ENCODE measurements around the gene GPX4. TPM values are rescaled to one million over a fixed set of nuclear protein-coding genes. Genes with fewer than 3 reads are reported as not detected.

The GPX4 gene
- total and polyA plus RNA-seq, 10 of the 15 experiments (the other 5 are each of a cell fraction or from before 2014, with no cell fraction given) = 33.3 to 749 (median 297) TPM

- TF ChIP-seq ZNF274 (IDR thresholded peaks at IDR 0.05; ENCODE audit: insufficient read depth, insufficient read length) (no peak), POLR2AphosphoS2 (IDR thresholded peaks at IDR 0.05; ENCODE audit: low read depth, low read length) (0 out of 2 replicates have a peak, but pooled peaks have one; percentile 18), SMAD1 (IDR thresholded peaks at IDR 0.05; ENCODE audit: low read depth, partially characterized antibody) (no peak), TCF7 (IDR thresholded peaks at IDR 0.05; ENCODE audit: borderline replicate concordance) (no peak), NR2C1 (IDR thresholded peaks at IDR 0.05) (peak; percentile 98), POU2F2 (IDR thresholded peaks at IDR 0.05; ENCODE audit: borderline replicate concordance, low read depth, low read length) (no peak), PAX5 (IDR thresholded peaks at IDR 0.05; ENCODE audit: borderline replicate concordance, low read depth, low read length) (no peak), SMARCA5 (IDR thresholded peaks at IDR 0.05) (peak; percentile 83; the same call in 1 of the 2 replicates), SUZ12 (IDR thresholded peaks at IDR 0.05; ENCODE audit: unreplicated experiment) (no peak), NFYA (IDR thresholded peaks at IDR 0.05; ENCODE audit: borderline replicate concordance, low read depth, low read length) (no peak), CBX3 (IDR thresholded peaks at IDR 0.05; ENCODE audit: borderline replicate concordance, low read depth) (no peak), ZNF592 (IDR thresholded peaks at IDR 0.05) (0 out of 2 replicates have a peak, but pooled peaks have one; percentile 26), SKIL (IDR thresholded peaks at IDR 0.05; ENCODE audit: low read depth, poor library complexity, severe bottlenecking) (no peak), TBL1XR1 (IDR thresholded peaks at IDR 0.05; ENCODE audit: low read depth, low read length) (peak; percentile 77), ASH2L (IDR thresholded peaks at IDR 0.05; ENCODE audit: borderline replicate concordance, low read depth) (no peak), NFIC (IDR thresholded peaks at IDR 0.05; ENCODE audit: low read depth, low read length) (no peak), CEBPB (IDR thresholded peaks at IDR 0.05; ENCODE audit: borderline replicate concordance in 1 of 2, low read depth in 2 of 2, low read length in 2 of 2) (no peak), ZNF687 (IDR thresholded peaks at IDR 0.05) (peak; percentile 99), BRCA1 (IDR thresholded peaks at IDR 0.05; ENCODE audit: low read depth, low read length) (no peak)
Measured at GRCh38 chr19:1068009-1069001, 35.5 kb upstream of the GPX4 start (continued).
